Measurements from ENCODE around the gene MAP6D1.

DNA sequence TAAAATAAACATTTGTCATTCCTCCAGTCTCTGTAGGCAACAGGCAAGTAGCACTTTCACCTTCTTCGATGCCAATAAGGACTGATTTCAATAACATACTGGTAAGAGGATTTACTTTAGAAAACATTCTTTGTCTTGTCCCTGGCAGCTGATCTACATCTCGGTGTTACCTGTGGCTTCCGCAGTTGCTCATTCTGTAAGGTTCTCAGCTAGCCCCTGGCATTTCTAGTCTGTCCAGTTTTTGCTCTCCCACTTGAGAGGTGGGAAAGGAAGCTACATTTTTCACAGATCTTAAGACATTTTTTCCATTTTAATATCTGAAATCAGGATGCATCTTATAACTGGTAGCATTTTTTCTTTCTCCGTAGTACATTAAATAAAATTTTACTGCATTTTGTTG, 19.7 kb upstream of the MAP6D1 start:
- TF ChIP-seq, protein P1, sequence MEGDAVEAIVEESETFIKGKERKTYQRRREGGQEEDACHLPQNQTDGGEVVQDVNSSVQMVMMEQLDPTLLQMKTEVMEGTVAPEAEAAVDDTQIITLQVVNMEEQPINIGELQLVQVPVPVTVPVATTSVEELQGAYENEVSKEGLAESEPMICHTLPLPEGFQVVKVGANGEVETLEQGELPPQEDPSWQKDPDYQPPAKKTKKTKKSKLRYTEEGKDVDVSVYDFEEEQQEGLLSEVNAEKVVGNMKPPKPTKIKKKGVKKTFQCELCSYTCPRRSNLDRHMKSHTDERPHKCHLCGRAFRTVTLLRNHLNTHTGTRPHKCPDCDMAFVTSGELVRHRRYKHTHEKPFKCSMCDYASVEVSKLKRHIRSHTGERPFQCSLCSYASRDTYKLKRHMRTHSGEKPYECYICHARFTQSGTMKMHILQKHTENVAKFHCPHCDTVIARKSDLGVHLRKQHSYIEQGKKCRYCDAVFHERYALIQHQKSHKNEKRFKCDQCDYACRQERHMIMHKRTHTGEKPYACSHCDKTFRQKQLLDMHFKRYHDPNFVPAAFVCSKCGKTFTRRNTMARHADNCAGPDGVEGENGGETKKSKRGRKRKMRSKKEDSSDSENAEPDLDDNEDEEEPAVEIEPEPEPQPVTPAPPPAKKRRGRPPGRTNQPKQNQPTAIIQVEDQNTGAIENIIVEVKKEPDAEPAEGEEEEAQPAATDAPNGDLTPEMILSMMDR (conservative IDR thresholded peaks at IDR 0.05; ENCODE audit: low read length): no peak
- TF ChIP-seq EZH2phosphoT487 (IDR thresholded peaks at IDR 0.05; ENCODE audit: borderline replicate concordance, low read depth, low read length): no peak
